Stimulated activated naive CD8-positive, alpha-beta T cell treated with anti-CD3 and anti-CD28 coated beads, Interleukin-15, amount 100 ng/mL, for 72 hours (primary cell): ENCODE results near the gene CCDC146.
"Not testable (repeated sequence)": the region's sequence is repeated elsewhere in the genome, so short reads cannot be mapped to it uniquely, and the experiment has no call there.

ENCODE experiments used
- ATAC-seq: fragments of 150-1000 bp; cut with Tn5 transposase; 2 replicates; pipeline ENCODE4 v1.10.0; 2021; ENCODE audit warnings: mild to moderate bottlenecking, moderate library complexity
- DNase-seq, 2 donors: peaks; one replicate each; pipeline ENCODE4 v3.0.0; 2021 to 2022
- H3K27ac Mint-ChIP-seq, 2 donors: one replicate each; pipeline ENCODE4 v1.8.0; 2022; ENCODE audit warnings: mild to moderate bottlenecking in 2 of 2, mixed read lengths in 2 of 2, moderate library complexity in 2 of 2
- H3K27me3 Mint-ChIP-seq: one replicate; pipeline ENCODE4 v1.8.0; 2022; ENCODE audit warnings: mixed read lengths
- H3K4me1 Mint-ChIP-seq: one replicate; pipeline ENCODE4 v1.8.0; 2022; ENCODE audit warnings: mild to moderate bottlenecking, mixed read lengths
- H3K4me3 Mint-ChIP-seq, 2 donors: one replicate each; pipeline ENCODE4 v1.8.0; 2022; ENCODE audit warnings: mild to moderate bottlenecking in 2 of 2, mixed read lengths in 2 of 2, moderate library complexity in 1 of 2
- H3K9me3 Mint-ChIP-seq, 2 donors: one replicate each; pipeline ENCODE4 v1.8.0; 2022; ENCODE audit warnings: mixed read lengths in 2 of 2

CCDC146 gene

GRCh38 chr7:77275663-77276062, 153.2 kb downstream of the CCDC146 start:
- H3K4me1 Mint-ChIP-seq, H3K9me3 Mint-ChIP-seq, ATAC-seq, H3K27me3 Mint-ChIP-seq, H3K4me3 Mint-ChIP-seq, DNase-seq, H3K27ac Mint-ChIP-seq: not testable (repeated sequence)

- DNase-seq: no peak
- Mint-ChIP-seq H3K4me1 (peaks cover 7% of the 10 kb centered on the region), H3K9me3 (no peaks in the 10 kb centered on the region), H3K4me3 (no peak overlapping the region), H3K27ac (no peak overlapping the region), H3K27me3 (no peaks in the 10 kb centered on the region)
- no peak for ATAC-seq
Measured at GRCh38 chr7:77276120-77276519, 153.7 kb downstream of the CCDC146 start.

- DNase-seq: no peak
- ATAC-seq: no peak
- Mint-ChIP-seq H3K27me3 (no peaks in the 10 kb centered on the region), H3K9me3 (peaks cover 5 to 7% of the 10 kb centered on the region in 2 donors), H3K4me3 (no peak overlapping the region), H3K4me1 (no peaks in the 10 kb centered on the region), H3K27ac (no peak overlapping the region)
Measured at GRCh38 chr7:77281780-77282478, 159.5 kb downstream of the CCDC146 start.

- DNase-seq: no peak
- Mint-ChIP-seq H3K4me1 (no peaks in the 10 kb centered on the region), H3K27me3 (no peaks in the 10 kb centered on the region), H3K4me3 (no peak overlapping the region), H3K27ac (no peak overlapping the region), H3K9me3 (peaks cover 5 to 7% of the 10 kb centered on the region in 2 donors)
- ATAC-seq: no peak
Measured at GRCh38 chr7:77282897-77283296, 160.5 kb downstream of the CCDC146 start.

GRCh38 chr7:77284005-77284404, 161.6 kb downstream of the CCDC146 start:
- DNase-seq (no peak), ATAC-seq (no peak)
- H3K9me3 Mint-ChIP-seq: peaks cover 5 to 7% of the 10 kb centered on the region in 2 donors
- no peak overlapping the region for H3K27ac Mint-ChIP-seq
- H3K27me3 Mint-ChIP-seq: no peaks in the 10 kb centered on the region
- H3K4me3 Mint-ChIP-seq: no peak overlapping the region
- no peaks in the 10 kb centered on the region for H3K4me1 Mint-ChIP-seq

GRCh38 chr7:77284616-77285015, 162.2 kb downstream of the CCDC146 start:
- DNase-seq (no peak), ATAC-seq (no peak)
- no peak overlapping the region for H3K4me3 Mint-ChIP-seq
- no peaks in the 10 kb centered on the region for H3K27me3 Mint-ChIP-seq
- peaks cover 5 to 7% of the 10 kb centered on the region in 2 donors for H3K9me3 Mint-ChIP-seq
- H3K27ac Mint-ChIP-seq: no peak overlapping the region
- no peaks in the 10 kb centered on the region for H3K4me1 Mint-ChIP-seq

- DNase-seq (no peak), ATAC-seq (no peak)
- Mint-ChIP-seq H3K9me3 (peaks cover 5 to 7% of the 10 kb centered on the region in 2 donors), H3K4me3 (no peak overlapping the region), H3K27me3 (no peaks in the 10 kb centered on the region), H3K27ac (no peak overlapping the region), H3K4me1 (no peaks in the 10 kb centered on the region)
Measured at GRCh38 chr7:77288676-77289320, 166.4 kb downstream of the CCDC146 start.

- ATAC-seq (no peak), DNase-seq (no peak)
- H3K27me3 Mint-ChIP-seq: no peaks in the 10 kb centered on the region
- H3K4me1 Mint-ChIP-seq: no peaks in the 10 kb centered on the region
- H3K9me3 Mint-ChIP-seq: peaks cover 5 to 7% of the 10 kb centered on the region in 2 donors
- H3K4me3 Mint-ChIP-seq: no peak overlapping the region
- no peak overlapping the region for H3K27ac Mint-ChIP-seq
Measured at GRCh38 chr7:77289387-77289786, 167.0 kb downstream of the CCDC146 start.

GRCh38 chr7:77290425-77290824, 168.0 kb downstream of the CCDC146 start:
- Mint-ChIP-seq H3K27ac (no peak overlapping the region), H3K9me3 (peaks cover 5 to 7% of the 10 kb centered on the region in 2 donors), H3K4me1 (no peaks in the 10 kb centered on the region), H3K27me3 (no peaks in the 10 kb centered on the region), H3K4me3 (no peak overlapping the region)
- no peak for ATAC-seq
- no peak for DNase-seq

GRCh38 chr7:77293046-77293445, 170.6 kb downstream of the CCDC146 start:
- no peak overlapping the region for H3K27ac Mint-ChIP-seq
- DNase-seq: no peak
- H3K9me3 Mint-ChIP-seq: peaks cover 8 to 13% of the 10 kb centered on the region in 2 donors
- no peaks in the 10 kb centered on the region for H3K27me3 Mint-ChIP-seq
- no peak overlapping the region for H3K4me3 Mint-ChIP-seq
- ATAC-seq: peak; percentile 64
- no peaks in the 10 kb centered on the region for H3K4me1 Mint-ChIP-seq

- H3K4me1 Mint-ChIP-seq: no peaks in the 10 kb centered on the region
- H3K9me3 Mint-ChIP-seq: peaks cover 13 to 18% of the 10 kb centered on the region in 2 donors
- DNase-seq (no peak), ATAC-seq (no peak)
- H3K27ac Mint-ChIP-seq: no peak overlapping the region
- no peaks in the 10 kb centered on the region for H3K27me3 Mint-ChIP-seq
- no peak overlapping the region for H3K4me3 Mint-ChIP-seq
Measured at GRCh38 chr7:77295549-77295948, 173.1 kb downstream of the CCDC146 start.

GRCh38 chr7:77306231-77307067, 184.0 kb downstream of the CCDC146 start:
- DNase-seq: no peak
- Mint-ChIP-seq H3K27me3 (no peaks in the 10 kb centered on the region), H3K9me3 (peaks cover 22 to 42% of the 10 kb centered on the region in 2 donors), H3K4me1 (peaks cover 9% of the 10 kb centered on the region), H3K4me3 (no peak overlapping the region), H3K27ac (no peak overlapping the region)
- no peak for ATAC-seq

- Mint-ChIP-seq H3K4me3 (no peak overlapping the region), H3K9me3 (peaks cover 13 to 23% of the 10 kb centered on the region in 2 donors), H3K27ac (no peak overlapping the region), H3K27me3 (no peaks in the 10 kb centered on the region), H3K4me1 (peaks cover 9% of the 10 kb centered on the region)
- DNase-seq (no peak), ATAC-seq (no peak)
Measured at GRCh38 chr7:77308792-77309191, 186.4 kb downstream of the CCDC146 start.

GRCh38 chr7:77309714-77310220, 187.4 kb downstream of the CCDC146 start:
- peaks cover 9% of the 10 kb centered on the region for H3K4me1 Mint-ChIP-seq
- no peaks in the 10 kb centered on the region for H3K27me3 Mint-ChIP-seq
- H3K9me3 Mint-ChIP-seq: peaks cover 13 to 14% of the 10 kb centered on the region in 2 donors
- H3K27ac Mint-ChIP-seq: no peak overlapping the region
- DNase-seq (no peak), ATAC-seq (no peak)
- H3K4me3 Mint-ChIP-seq: no peak overlapping the region

- Mint-ChIP-seq H3K9me3 (peaks cover 2 to 3% of the 10 kb centered on the region in 2 donors), H3K4me3 (no peak overlapping the region), H3K27ac (no peak overlapping the region), H3K27me3 (no peaks in the 10 kb centered on the region), H3K4me1 (peaks cover 9% of the 10 kb centered on the region)
- DNase-seq: no peak
- no peak for ATAC-seq
Measured at GRCh38 chr7:77310982-77311381, 188.6 kb downstream of the CCDC146 start.

GRCh38 chr7:77313085-77313484, 190.7 kb downstream of the CCDC146 start:
- Mint-ChIP-seq H3K4me1 (no peaks in the 10 kb centered on the region), H3K27me3 (no peaks in the 10 kb centered on the region), H3K9me3 (no peaks in the 10 kb centered on the region), H3K27ac (no peak overlapping the region), H3K4me3 (no peak overlapping the region)
- DNase-seq (no peak), ATAC-seq (no peak)
